ENCODE results near the gene NID1. TPM values are rescaled to one million over a fixed set of nuclear protein-coding genes. Genes with fewer than 3 reads are reported as not detected.

Gene NID1
- total RNA-seq, 2 donors from 2014 or later, result 95.1 to 112 TPM

DNA sequence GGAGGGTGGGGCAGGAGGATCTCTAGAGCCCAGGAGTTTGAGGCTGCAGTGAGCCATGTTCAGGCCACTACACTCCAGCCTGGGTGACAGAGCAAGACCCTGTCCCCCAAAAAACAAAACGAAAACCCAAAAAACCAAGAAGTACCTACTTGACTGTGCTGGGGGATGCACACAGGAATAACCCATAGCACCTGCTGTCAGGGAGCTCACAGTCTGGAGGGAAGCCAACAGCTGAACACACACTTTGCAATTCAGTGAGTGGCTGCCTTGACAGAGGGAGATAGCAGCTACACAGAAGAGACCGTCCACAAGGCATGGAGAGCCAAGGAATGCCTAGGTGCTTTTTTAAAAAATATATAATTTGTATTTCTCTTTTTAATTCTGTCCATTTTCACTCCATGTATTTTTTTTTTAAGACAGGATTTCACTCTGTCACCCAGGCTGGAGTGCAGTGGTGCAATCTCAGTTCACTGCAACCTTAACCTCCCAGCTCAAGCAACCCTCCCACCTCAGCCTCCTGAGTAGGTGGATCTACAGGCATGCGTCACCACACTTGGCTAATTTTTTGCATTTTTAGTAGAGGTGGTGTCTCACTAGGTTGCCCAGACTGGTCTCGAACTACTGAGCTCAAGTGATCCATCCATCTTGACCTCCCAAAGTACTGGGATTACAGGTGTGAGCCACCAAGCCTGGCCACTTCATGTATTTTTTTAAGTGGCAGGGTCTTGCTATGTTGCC lies 68.7 kb downstream of the NID1 start:
- no peak for TF ChIP-seq CTCF (IDR thresholded peaks at IDR 0.05)
- no peak overlapping the region for H3K4me3 ChIP-seq
- no peaks in the 10 kb centered on the region for H3K9me3 ChIP-seq
- DNase-seq (ENCODE audit: low spot score), result no peak
- H3K27ac ChIP-seq, result no peak overlapping the region
- peaks cover 0 to 11% of the 10 kb centered on the region in 2 donors for H3K4me1 ChIP-seq
- H3K36me3 ChIP-seq, result peaks cover 91% of the 10 kb centered on the region
- H3K27me3 ChIP-seq, result no peaks in the 10 kb centered on the region

DNA sequence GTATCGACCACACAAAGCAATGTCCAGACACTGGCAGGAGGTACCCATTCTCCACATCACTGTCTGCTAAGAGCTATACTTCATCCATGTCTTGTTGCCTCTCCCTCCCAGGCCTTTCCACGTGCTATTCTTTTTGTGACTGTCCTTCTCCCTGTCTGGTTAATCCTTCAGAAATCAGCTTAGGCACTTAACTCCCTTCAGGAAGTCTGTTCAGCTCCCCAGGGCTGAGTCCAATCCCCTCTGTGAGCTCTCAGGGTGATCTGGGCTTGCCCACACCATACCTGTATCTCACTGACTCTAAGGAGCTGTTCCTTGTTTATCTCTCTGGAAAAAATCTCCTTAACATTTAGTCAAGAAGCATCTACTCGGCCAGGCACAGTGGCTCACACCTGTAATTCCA lies 69.4 kb downstream of the NID1 start:
- peaks cover 94% of the 10 kb centered on the region for H3K36me3 ChIP-seq
- no peaks in the 10 kb centered on the region for H3K9me3 ChIP-seq
- H3K27ac ChIP-seq, result no peak overlapping the region
- no peaks in the 10 kb centered on the region for H3K27me3 ChIP-seq
- H3K4me1 ChIP-seq, result peaks cover 0 to 10% of the 10 kb centered on the region in 2 donors
- DNase-seq (ENCODE audit: low spot score), result no peak
- no peak for TF ChIP-seq CTCF (IDR thresholded peaks at IDR 0.05)
- no peak overlapping the region for H3K4me3 ChIP-seq

- DNase-seq (ENCODE audit: low spot score), result no peak
- H3K36me3 ChIP-seq, result peaks cover 94% of the 10 kb centered on the region
- H3K4me1 ChIP-seq, result no peaks in the 10 kb centered on the region
- no peak overlapping the region for H3K4me3 ChIP-seq
- TF ChIP-seq CTCF (IDR thresholded peaks at IDR 0.05), result no peak
- H3K27me3 ChIP-seq, result no peaks in the 10 kb centered on the region
- no peaks in the 10 kb centered on the region for H3K9me3 ChIP-seq
- no peak overlapping the region for H3K27ac ChIP-seq
Measured at GRCh38 chr1:235993652-235994051, 71.2 kb downstream of the NID1 start.

- no peak for TF ChIP-seq CTCF (IDR thresholded peaks at IDR 0.05)
- H3K27ac ChIP-seq, result no peak overlapping the region
- no peaks in the 10 kb centered on the region for H3K4me1 ChIP-seq
- peak; percentile 50 for DNase-seq (ENCODE audit: low spot score)
- no peaks in the 10 kb centered on the region for H3K9me3 ChIP-seq
- no peak overlapping the region for H3K4me3 ChIP-seq
- H3K36me3 ChIP-seq, result peaks cover 94% of the 10 kb centered on the region
- no peaks in the 10 kb centered on the region for H3K27me3 ChIP-seq
Measured at GRCh38 chr1:235992868-235993267, 72.0 kb downstream of the NID1 start.

DNA sequence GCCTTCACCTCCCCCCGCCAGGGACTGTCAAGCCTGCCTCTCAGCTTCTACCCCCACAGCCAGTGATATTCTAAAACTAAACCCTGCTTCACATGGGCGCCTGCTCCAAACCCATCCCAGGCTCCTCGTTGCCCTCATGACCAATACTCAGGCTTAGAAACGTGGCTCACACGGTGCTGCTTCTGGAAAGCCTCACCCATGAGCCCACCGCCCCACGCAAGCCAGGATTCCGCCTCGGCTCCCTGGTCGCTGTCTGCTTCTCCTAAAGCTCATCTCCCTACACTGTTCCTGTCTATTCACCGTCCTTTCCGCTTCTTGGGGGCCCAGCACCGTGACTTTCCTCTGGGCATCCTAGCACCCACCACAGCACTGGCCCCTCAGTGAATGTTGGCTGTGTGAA lies 72.5 kb downstream of the NID1 start:
- H3K27me3 ChIP-seq, result no peaks in the 10 kb centered on the region
- H3K4me3 ChIP-seq, result no peak overlapping the region
- peaks cover 94% of the 10 kb centered on the region for H3K36me3 ChIP-seq
- no peaks in the 10 kb centered on the region for H3K9me3 ChIP-seq
- H3K27ac ChIP-seq, result no peak overlapping the region
- H3K4me1 ChIP-seq, result no peaks in the 10 kb centered on the region
- DNase-seq (ENCODE audit: low spot score), result no peak
- no peak for TF ChIP-seq CTCF (IDR thresholded peaks at IDR 0.05)

DNA sequence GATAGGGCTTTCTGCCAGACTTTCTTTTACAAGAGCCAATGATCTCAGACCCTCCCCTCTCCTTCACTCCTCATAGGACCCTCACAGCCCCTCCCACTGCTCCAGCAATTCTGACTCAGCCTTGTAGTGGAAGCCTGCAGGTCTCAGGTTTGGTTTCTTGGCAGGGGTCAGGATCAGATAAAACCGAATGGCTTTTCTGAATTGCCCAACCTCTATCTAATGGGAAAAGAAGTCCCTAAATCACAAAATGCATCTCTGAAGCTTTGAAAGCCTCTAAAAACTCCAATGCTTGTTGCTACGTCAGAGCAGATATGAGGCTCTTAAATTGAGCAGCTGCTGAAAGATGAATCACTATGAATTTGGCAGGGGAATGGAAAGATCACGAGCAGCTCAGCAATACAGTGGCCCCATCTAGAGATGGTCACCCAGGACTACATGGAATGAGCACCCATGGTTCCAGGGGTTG lies 74.5 kb downstream of the NID1 start:
- Histone ChIP-seq H3K4me3 (no peak overlapping the region), H3K27ac (no peak overlapping the region), H3K4me1 (no peaks in the 10 kb centered on the region), H3K36me3 (peaks cover 85% of the 10 kb centered on the region), H3K27me3 (no peaks in the 10 kb centered on the region), H3K9me3 (no peaks in the 10 kb centered on the region)
- no peak for DNase-seq (ENCODE audit: low spot score)
- TF ChIP-seq CTCF (IDR thresholded peaks at IDR 0.05), result no peak

All from right atrium auricular region (tissue), 2 donors.